HEK293 (cell line): ENCODE measurements around the gene GLYATL1B.
"Not testable (repeated sequence)": the region's sequence is repeated elsewhere in the genome, so short reads cannot be mapped to it uniquely, and the experiment has no call there.

Source experiments
- TF ChIP-seq, protein P1 (sequence below): fragments of 450-650 bp; formaldehyde crosslinking; IDR thresholded peaks from 2 replicates; pipeline ENCODE4 v1.5.1; 2016; ENCODE audit warnings: missing biosample characterization, missing genetic modification characterization
- TF ChIP-seq, protein P2 (sequence below): fragments of 450-650 bp; formaldehyde crosslinking; IDR thresholded peaks from 2 replicates; pipeline ENCODE4 v1.5.1; 2016; ENCODE audit warnings: missing biosample characterization, missing genetic modification characterization
- TF ChIP-seq, protein P3 (sequence below): fragments of 450-650 bp; formaldehyde crosslinking; IDR thresholded peaks from 2 replicates; pipeline ENCODE4 v1.5.1; 2016; ENCODE audit warnings: missing biosample characterization, missing genetic modification characterization

DNA sequence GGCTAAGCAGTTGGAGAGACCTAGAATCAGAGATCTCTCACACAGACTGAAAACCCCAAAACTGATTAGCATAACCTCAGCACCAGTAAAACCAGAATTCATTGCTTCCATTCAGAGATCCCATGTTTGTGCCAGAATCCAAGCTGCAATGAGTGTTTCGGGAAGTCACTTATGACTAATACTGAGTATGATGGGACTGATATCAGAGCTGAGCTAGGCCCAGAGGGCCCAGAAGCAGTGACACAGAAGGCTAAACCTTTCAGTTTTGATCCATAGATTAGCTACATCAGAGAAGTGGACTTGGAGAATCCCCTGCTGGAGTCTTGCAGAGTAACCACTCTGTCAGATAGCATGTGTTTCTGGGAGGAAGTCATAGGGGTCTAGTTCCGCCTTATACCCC lies 49.6 kb upstream of the GLYATL1B start:
- TF ChIP-seq, protein P1, sequence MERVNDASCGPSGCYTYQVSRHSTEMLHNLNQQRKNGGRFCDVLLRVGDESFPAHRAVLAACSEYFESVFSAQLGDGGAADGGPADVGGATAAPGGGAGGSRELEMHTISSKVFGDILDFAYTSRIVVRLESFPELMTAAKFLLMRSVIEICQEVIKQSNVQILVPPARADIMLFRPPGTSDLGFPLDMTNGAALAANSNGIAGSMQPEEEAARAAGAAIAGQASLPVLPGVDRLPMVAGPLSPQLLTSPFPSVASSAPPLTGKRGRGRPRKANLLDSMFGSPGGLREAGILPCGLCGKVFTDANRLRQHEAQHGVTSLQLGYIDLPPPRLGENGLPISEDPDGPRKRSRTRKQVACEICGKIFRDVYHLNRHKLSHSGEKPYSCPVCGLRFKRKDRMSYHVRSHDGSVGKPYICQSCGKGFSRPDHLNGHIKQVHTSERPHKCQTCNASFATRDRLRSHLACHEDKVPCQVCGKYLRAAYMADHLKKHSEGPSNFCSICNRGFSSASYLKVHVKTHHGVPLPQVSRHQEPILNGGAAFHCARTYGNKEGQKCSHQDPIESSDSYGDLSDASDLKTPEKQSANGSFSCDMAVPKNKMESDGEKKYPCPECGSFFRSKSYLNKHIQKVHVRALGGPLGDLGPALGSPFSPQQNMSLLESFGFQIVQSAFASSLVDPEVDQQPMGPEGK (tag by site-specific recombination) = not testable (repeated sequence)
- TF ChIP-seq, protein P2, sequence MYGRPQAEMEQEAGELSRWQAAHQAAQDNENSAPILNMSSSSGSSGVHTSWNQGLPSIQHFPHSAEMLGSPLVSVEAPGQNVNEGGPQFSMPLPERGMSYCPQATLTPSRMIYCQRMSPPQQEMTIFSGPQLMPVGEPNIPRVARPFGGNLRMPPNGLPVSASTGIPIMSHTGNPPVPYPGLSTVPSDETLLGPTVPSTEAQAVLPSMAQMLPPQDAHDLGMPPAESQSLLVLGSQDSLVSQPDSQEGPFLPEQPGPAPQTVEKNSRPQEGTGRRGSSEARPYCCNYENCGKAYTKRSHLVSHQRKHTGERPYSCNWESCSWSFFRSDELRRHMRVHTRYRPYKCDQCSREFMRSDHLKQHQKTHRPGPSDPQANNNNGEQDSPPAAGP = not testable (repeated sequence)
- TF ChIP-seq, protein P3, sequence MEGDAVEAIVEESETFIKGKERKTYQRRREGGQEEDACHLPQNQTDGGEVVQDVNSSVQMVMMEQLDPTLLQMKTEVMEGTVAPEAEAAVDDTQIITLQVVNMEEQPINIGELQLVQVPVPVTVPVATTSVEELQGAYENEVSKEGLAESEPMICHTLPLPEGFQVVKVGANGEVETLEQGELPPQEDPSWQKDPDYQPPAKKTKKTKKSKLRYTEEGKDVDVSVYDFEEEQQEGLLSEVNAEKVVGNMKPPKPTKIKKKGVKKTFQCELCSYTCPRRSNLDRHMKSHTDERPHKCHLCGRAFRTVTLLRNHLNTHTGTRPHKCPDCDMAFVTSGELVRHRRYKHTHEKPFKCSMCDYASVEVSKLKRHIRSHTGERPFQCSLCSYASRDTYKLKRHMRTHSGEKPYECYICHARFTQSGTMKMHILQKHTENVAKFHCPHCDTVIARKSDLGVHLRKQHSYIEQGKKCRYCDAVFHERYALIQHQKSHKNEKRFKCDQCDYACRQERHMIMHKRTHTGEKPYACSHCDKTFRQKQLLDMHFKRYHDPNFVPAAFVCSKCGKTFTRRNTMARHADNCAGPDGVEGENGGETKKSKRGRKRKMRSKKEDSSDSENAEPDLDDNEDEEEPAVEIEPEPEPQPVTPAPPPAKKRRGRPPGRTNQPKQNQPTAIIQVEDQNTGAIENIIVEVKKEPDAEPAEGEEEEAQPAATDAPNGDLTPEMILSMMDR (tag by site-specific recombination) = not testable (repeated sequence)
